ENCODE data around the gene MTAP. TPM values are rescaled to one million over a fixed set of nuclear protein-coding genes. Genes with fewer than 3 reads are reported as not detected.
A peak's percentile ranks its signal among the peaks of the same experiment; 100 is the strongest.

Gene MTAP
- total RNA-seq, 1 experiment from 2014 or later, result 102 TPM

- Histone ChIP-seq H4K5ac (ENCODE audit: insufficient read length, low read depth, low read length) (no peak overlapping the region), H2BK120ac (ENCODE audit: low read depth, low read length, poor library complexity, severe bottlenecking) (no peak overlapping the region), H4K91ac (ENCODE audit: insufficient read length, low read depth, low read length) (no peak overlapping the region), H2BK15ac (ENCODE audit: low read depth, low read length) (no peak overlapping the region), H2AK5ac (ENCODE audit: insufficient read length, low read length) (no peak overlapping the region), H3K79me2 (ENCODE audit: insufficient read depth, low read length) (peaks cover 54% of the 10 kb centered on the region), H3K79me1 (ENCODE audit: insufficient read depth, low read depth, low read length, poor library complexity, severe bottlenecking) (peaks cover 5% of the 10 kb centered on the region), H3T11ph (ENCODE audit: low read length) (no peak overlapping the region), H3K9me3 (ENCODE audit: control insufficient read depth, low read depth, low read length) (no peaks in the 10 kb centered on the region), H3K14ac (ENCODE audit: insufficient read depth, low read length) (no peak overlapping the region), H3K56ac (ENCODE audit: insufficient read length, low read depth, low read length) (no peak overlapping the region), H3K18ac (ENCODE audit: insufficient read length, low read depth, low read length) (no peak overlapping the region), H4K8ac (replicated peaks; ENCODE audit: insufficient read length, low read depth, low read length) (no peak overlapping the region), H4K20me1 (ENCODE audit: control insufficient read depth, insufficient read depth, insufficient read length) (peaks cover 2% of the 10 kb centered on the region), H2AFZ (ENCODE audit: low read length) (no peak overlapping the region), H3K27ac (ENCODE audit: insufficient read length, low read depth, low read length) (no peak overlapping the region), H3K23me2 (ENCODE audit: insufficient read length, low read depth, low read length, poor library complexity, severe bottlenecking) (peaks cover 9% of the 10 kb centered on the region), H3K9ac (ENCODE audit: extremely low read depth, insufficient read length, low read length) (no peak overlapping the region), H2BK5ac (ENCODE audit: insufficient read length, low read length) (no peak overlapping the region), H3K27me3 (ENCODE audit: insufficient read depth, low read length) (no peaks in the 10 kb centered on the region), H3K4me1 (ENCODE audit: insufficient read depth, low read length) (peaks cover 4% of the 10 kb centered on the region; the same call in 1 of the 2 replicates), H3K23ac (ENCODE audit: insufficient read length, low read depth, low read length) (no peak overlapping the region), H3K4me2 (ENCODE audit: insufficient read depth, insufficient read length, low read length) (no peak overlapping the region), H2BK12ac (ENCODE audit: insufficient read length, low read depth, low read length) (no peak overlapping the region), H3K4ac (ENCODE audit: low read depth, low read length) (no peak overlapping the region), H2BK20ac (ENCODE audit: low read depth, low read length, poor library complexity, severe bottlenecking) (no peak overlapping the region)
- Mint-ChIP-seq H3K4me3 (no peak overlapping the region), H3K36me3 (ENCODE audit: insufficient read depth in 1 of 3, low read depth in 3 of 3) (peaks cover 22 to 71% (median 45%) of the 10 kb centered on the region in 3 experiments; a peak in 6 of 7 replicates), H3K9me3 (no peaks in the 10 kb centered on the region), H3K27ac (peak overlapping the region in 1 of 3 experiments; percentile 66; a peak in 1 of 7 replicates), H3K27me3 (ENCODE audit: low read depth) (no peaks in the 10 kb centered on the region; the same call in 1 of the 2 replicates), H3K4me1 (peaks cover 26 to 31% of the 10 kb centered on the region in 2 experiments)
- no peak for DNase-seq
- no peak for TF ChIP-seq CTCF (conservative IDR thresholded peaks at IDR 0.05)
- no CpG with 5 or more reads among the region's 4 CpGs for WGBS (ENCODE audit: extremely low coverage, insufficient read length, low lambda C conversion rate)
Observed at GRCh38 chr9:21806644-21807043, 4.2 kb downstream of the MTAP start.

All from H9 (cell line).